UCSD-AML1 (cell line): ENCODE results near the gene CAMK1G.

ENCODE experiments used
- DNase-seq: peaks from one replicate; lab custom pipeline; 2025; ENCODE audit not compliant: unreplicated experiment; lab: John Stamatoyannopoulos, UW

The CAMK1G gene

DNA sequence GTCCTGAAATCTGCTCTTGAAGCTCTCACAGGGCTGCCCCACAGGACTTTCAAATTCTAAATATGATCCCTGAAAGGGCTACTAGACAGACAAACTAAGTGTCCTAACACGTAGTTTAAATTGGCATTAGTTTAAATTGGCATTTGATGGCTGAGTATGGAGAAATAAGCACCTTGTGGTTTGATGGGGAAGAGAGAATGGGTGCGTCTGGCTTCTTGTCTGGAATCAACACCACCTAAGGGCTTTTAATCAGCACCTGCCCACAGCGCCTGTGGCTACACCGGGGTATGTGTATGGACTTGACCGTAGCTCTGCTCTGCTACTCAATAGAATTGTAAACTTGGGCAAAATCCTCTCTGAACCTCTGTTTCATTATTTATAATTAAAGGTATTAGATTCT lies 74.4 kb downstream of the CAMK1G start:
- no peak for DNase-seq

GRCh38 chr1:209659909-209660308 lies 76.4 kb downstream of the CAMK1G start:
- DNase-seq = no peak

DNA sequence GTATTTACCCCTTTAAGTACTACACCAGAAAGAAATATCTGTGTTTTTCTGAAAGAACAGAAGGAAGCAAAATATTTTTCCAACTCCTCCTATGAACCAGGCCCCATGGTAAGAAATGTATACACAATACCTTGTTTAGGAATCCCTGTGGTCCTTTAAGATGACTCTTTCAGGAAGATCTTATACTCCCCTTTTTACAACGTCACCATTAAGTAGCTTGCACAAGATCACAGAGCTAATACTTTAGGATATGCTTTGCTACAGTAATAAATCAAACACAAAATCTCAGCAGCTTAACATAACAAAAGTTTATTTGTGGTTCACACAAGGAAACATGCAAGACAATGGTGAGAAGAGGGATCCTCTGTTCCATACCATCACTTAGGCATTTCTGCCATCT lies 77.6 kb downstream of the CAMK1G start:
- no peak for DNase-seq

DNA sequence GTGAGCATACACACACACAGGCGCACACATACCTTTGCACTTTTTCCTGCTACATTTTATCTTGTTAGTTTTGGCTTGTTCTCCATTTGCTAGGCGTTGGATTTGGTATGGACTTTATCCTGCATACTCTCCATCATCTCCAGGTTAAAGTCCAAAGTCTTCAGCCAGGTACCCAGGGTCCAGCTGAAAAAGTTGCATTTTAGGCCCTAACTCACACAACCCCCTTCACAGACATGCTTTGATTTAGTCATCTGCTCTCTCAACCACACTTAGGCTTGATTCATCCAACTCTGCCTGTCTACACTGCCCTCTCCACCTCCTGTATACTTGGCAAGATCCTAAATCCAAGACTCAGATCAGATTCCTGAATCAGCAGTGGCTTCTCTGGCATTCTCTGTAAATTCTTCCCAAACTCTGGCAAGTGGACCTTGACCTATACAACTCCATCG lies 79.4 kb downstream of the CAMK1G start:
- no peak for DNase-seq
